SU-DHL-6 (cell line): ENCODE results near the gene BZW1.

ENCODE experiments used
- EZH2phosphoT487 ChIP-seq: fragments of 200-600 bp; sonication (generic), shearing (Covaris generic); conservative IDR thresholded peaks from 2 replicates; pipeline ENCODE4 v1.6.1; 2018; ENCODE audit warnings: mild to moderate bottlenecking, antibody characterized with exemption, low read length, moderate library complexity, mixed read lengths
- TF ChIP-seq, protein P1 (sequence below): fragments of 200-600 bp; sonication (generic); IDR thresholded peaks from one replicate; pipeline ENCODE4 v1.5.1; 2017; ENCODE audit warnings: antibody characterized with exemption, mild to moderate bottlenecking, low read length, moderate library complexity; ENCODE audit not compliant: insufficient read depth, poor library complexity, severe bottlenecking

DNA sequence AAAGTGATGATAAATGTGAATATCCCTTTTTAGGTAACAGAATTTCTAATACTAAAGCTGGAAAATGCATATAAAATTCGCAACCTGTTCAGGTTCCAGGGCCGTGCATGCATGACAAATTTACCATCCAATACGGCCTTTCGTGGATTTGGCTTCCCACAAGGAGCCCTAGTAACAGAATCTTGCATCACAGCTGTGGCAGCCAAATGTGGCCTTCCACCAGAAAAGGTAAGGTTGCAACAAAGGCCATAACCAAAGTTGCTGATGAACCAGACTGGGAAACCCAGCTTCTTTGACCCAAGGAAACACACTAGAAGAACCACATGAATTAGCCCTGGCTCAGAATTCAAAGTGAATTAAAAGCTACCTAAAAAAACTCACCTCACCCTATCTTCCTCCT is 49.6 kb upstream of the BZW1 start:
- TF ChIP-seq, protein P1, sequence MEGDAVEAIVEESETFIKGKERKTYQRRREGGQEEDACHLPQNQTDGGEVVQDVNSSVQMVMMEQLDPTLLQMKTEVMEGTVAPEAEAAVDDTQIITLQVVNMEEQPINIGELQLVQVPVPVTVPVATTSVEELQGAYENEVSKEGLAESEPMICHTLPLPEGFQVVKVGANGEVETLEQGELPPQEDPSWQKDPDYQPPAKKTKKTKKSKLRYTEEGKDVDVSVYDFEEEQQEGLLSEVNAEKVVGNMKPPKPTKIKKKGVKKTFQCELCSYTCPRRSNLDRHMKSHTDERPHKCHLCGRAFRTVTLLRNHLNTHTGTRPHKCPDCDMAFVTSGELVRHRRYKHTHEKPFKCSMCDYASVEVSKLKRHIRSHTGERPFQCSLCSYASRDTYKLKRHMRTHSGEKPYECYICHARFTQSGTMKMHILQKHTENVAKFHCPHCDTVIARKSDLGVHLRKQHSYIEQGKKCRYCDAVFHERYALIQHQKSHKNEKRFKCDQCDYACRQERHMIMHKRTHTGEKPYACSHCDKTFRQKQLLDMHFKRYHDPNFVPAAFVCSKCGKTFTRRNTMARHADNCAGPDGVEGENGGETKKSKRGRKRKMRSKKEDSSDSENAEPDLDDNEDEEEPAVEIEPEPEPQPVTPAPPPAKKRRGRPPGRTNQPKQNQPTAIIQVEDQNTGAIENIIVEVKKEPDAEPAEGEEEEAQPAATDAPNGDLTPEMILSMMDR, result no peak
- no peak for TF ChIP-seq EZH2phosphoT487
